WTC11 (cell line): ENCODE measurements around the gene TP73. TPM values are rescaled to one million over a fixed set of nuclear protein-coding genes. Genes with fewer than 3 reads are reported as not detected.

Experiments
- ATAC-seq: fragments of 200-7000 bp; cut with Tn5 transposase; 2 replicates; pipeline ENCODE4 v1.10.0; 2021; ENCODE audit warnings: mild to moderate bottlenecking, moderate library complexity
- CTCF ChIA-PET: fragments of 300-600 bp; sonication (Branson Sonifier 250); formaldehyde crosslinking; loops from one replicate; lab custom pipeline; 2021; ENCODE audit warnings: antibody characterized with exemption; lab: Charles Lee
- POLR2A ChIA-PET: fragments of 350-600 bp; sonication (Branson Sonifier 250); formaldehyde crosslinking; loops from one replicate; lab custom pipeline; 2021; ENCODE audit warnings: antibody characterized with exemption; lab: Charles Lee
- DNase-seq: peaks from one replicate; pipeline ENCODE4 v3.0.0; 2021; ENCODE audit warnings: low spot score
- H3K27ac Mint-ChIP-seq: 2 replicates; pipeline ENCODE4 v1.8.0; 2021; ENCODE audit warnings: mixed read lengths
- H3K27me3 Mint-ChIP-seq: 2 replicates; pipeline ENCODE4 v1.8.0; 2021; ENCODE audit warnings: low read depth, mild to moderate bottlenecking, moderate library complexity, mixed read lengths
- H3K36me3 Mint-ChIP-seq: 2 replicates; pipeline ENCODE4 v1.8.0; 2021; ENCODE audit warnings: mixed read lengths
- H3K4me1 Mint-ChIP-seq: 2 replicates; pipeline ENCODE4 v1.8.0; 2022; ENCODE audit warnings: mixed read lengths
- H3K4me3 Mint-ChIP-seq: 2 replicates; pipeline ENCODE4 v1.8.0; 2021; ENCODE audit warnings: mild to moderate bottlenecking, moderate library complexity, mixed read lengths
- H3K9me3 Mint-ChIP-seq: 2 replicates; pipeline ENCODE4 v1.8.0; 2021; ENCODE audit warnings: mixed read lengths
- ATF1 ChIP-seq: sonication (generic); formaldehyde crosslinking; IDR thresholded peaks from 2 replicates; pipeline ENCODE4 v1.8.1; 2023; ENCODE audit warnings: mild to moderate bottlenecking, moderate library complexity, missing genetic modification reagents
- ESRRA ChIP-seq: sonication (generic); formaldehyde crosslinking; IDR thresholded peaks from 2 replicates; pipeline ENCODE4 v1.8.1; 2022; ENCODE audit warnings: mild to moderate bottlenecking, missing genetic modification reagents, borderline replicate concordance
- JAZF1 ChIP-seq: fragments of 250-450 bp; sonication (Bioruptor Pico); IDR thresholded peaks from 2 replicates; pipeline ENCODE4 v1.9.0; 2021; ENCODE audit warnings: moderate library complexity, mild to moderate bottlenecking, inconsistent platforms
- KAT7 ChIP-seq: sonication (generic); formaldehyde crosslinking; IDR thresholded peaks from 2 replicates; pipeline ENCODE4 v1.8.1; 2023; ENCODE audit warnings: missing genetic modification reagents, mild to moderate bottlenecking, borderline replicate concordance
- MYBL2 ChIP-seq: sonication (generic); formaldehyde crosslinking; IDR thresholded peaks from 2 replicates; pipeline ENCODE4 v1.8.1; 2023; ENCODE audit warnings: mild to moderate bottlenecking, moderate library complexity, missing genetic modification reagents
- NFYB ChIP-seq: sonication (generic); formaldehyde crosslinking; conservative IDR thresholded peaks from 2 replicates; pipeline ENCODE4 v1.8.0; 2022; ENCODE audit warnings: low read depth, missing genetic modification reagents
- SOX15 ChIP-seq: fragments of 250-450 bp; sonication (Bioruptor Pico); IDR thresholded peaks from 2 replicates; pipeline ENCODE4 v1.9.0; 2021; ENCODE audit warnings: mild to moderate bottlenecking
- TEAD1 ChIP-seq: sonication (generic); formaldehyde crosslinking; IDR thresholded peaks from 2 replicates; pipeline ENCODE4 v1.8.0; 2022; ENCODE audit warnings: mild to moderate bottlenecking, missing genetic modification reagents
- TEAD4 ChIP-seq: sonication (generic); formaldehyde crosslinking; IDR thresholded peaks from 2 replicates; pipeline ENCODE4 v1.8.0; 2022; ENCODE audit warnings: mild to moderate bottlenecking, missing genetic modification reagents
- ZNF121 ChIP-seq: sonication (generic); formaldehyde crosslinking; IDR thresholded peaks from 2 replicates; pipeline ENCODE4 v1.8.0; 2023; ENCODE audit warnings: missing genetic modification reagents
- ZNF263 ChIP-seq: sonication (generic); formaldehyde crosslinking; IDR thresholded peaks from 2 replicates; pipeline ENCODE4 v1.8.1; 2022; ENCODE audit warnings: low read depth, mild to moderate bottlenecking, moderate library complexity, missing genetic modification reagents
- ZNF396 ChIP-seq: fragments of 250-450 bp; sonication (Bioruptor Pico); IDR thresholded peaks from 2 replicates; pipeline ENCODE4 v1.8.0; 2021; ENCODE audit warnings: mild to moderate bottlenecking, moderate library complexity, borderline replicate concordance
- total RNA-seq: library from RNA; stranded (reverse); gene quantifications from 3 replicates; pipeline ENCODE4 v1.2.3, GENCODE V29; 2021
- TF ChIP-seq, protein P1 (sequence below): sonication (generic); formaldehyde crosslinking; IDR thresholded peaks from 2 replicates; pipeline ENCODE4 v1.8.0; 2022; ENCODE audit warnings: missing genetic modification reagents
- TF ChIP-seq, protein P2 (sequence below): fragments of 250-450 bp; sonication (Bioruptor Pico); IDR thresholded peaks from 2 replicates; pipeline ENCODE4 v1.9.0; 2021; ENCODE audit warnings: mild to moderate bottlenecking
- TF ChIP-seq, protein P3 (sequence below): sonication (generic); formaldehyde crosslinking; IDR thresholded peaks from 2 replicates; pipeline ENCODE4 v1.8.0; 2022; ENCODE audit warnings: mild to moderate bottlenecking, missing genetic modification reagents
- TF ChIP-seq, protein P4 (sequence below): sonication (generic); formaldehyde crosslinking; conservative IDR thresholded peaks from 2 replicates; pipeline ENCODE4 v1.8.1; 2023; ENCODE audit warnings: mild to moderate bottlenecking, low read depth, missing genetic modification reagents, moderate library complexity
- TF ChIP-seq, protein P5 (sequence below): sonication (generic); formaldehyde crosslinking; IDR thresholded peaks from 2 replicates; pipeline ENCODE4 v1.8.1; 2023; ENCODE audit warnings: mild to moderate bottlenecking, missing genetic modification reagents
- TF ChIP-seq, protein P6 (sequence below): fragments of 250-450 bp; sonication (Bioruptor Pico); IDR thresholded peaks from 2 replicates; pipeline ENCODE4 v1.9.0; 2021; ENCODE audit warnings: mild to moderate bottlenecking, borderline replicate concordance
- TF ChIP-seq, protein P7 (sequence below): sonication (generic); formaldehyde crosslinking; IDR thresholded peaks from 2 replicates; pipeline ENCODE4 v1.8.1; 2022; ENCODE audit warnings: mild to moderate bottlenecking, moderate library complexity, missing genetic modification reagents

TP73 gene
- total RNA-seq, 1 experiment from 2014 or later, result 5.7 TPM

DNA sequence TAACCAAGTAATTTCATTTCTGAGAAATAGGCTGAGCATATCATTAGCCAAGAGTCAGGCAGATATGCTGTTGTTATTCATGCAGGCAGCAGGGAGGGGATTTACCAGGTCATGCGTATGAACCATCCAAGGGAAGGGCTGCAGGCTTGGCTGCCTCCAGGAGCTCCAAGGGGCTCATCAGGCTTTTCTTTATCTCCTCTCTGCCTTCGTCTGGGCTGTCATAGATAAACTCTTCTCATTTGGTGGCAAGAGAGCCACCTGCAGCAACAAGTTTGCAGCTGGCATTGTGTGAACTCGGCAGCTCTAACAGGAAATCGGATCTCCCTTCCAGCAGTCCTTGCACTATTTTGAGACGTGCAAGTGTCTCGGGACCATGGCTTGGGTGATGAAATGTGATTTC, 107.5 kb downstream of the TP73 start (continued):
- TF ChIP-seq, protein P1, sequence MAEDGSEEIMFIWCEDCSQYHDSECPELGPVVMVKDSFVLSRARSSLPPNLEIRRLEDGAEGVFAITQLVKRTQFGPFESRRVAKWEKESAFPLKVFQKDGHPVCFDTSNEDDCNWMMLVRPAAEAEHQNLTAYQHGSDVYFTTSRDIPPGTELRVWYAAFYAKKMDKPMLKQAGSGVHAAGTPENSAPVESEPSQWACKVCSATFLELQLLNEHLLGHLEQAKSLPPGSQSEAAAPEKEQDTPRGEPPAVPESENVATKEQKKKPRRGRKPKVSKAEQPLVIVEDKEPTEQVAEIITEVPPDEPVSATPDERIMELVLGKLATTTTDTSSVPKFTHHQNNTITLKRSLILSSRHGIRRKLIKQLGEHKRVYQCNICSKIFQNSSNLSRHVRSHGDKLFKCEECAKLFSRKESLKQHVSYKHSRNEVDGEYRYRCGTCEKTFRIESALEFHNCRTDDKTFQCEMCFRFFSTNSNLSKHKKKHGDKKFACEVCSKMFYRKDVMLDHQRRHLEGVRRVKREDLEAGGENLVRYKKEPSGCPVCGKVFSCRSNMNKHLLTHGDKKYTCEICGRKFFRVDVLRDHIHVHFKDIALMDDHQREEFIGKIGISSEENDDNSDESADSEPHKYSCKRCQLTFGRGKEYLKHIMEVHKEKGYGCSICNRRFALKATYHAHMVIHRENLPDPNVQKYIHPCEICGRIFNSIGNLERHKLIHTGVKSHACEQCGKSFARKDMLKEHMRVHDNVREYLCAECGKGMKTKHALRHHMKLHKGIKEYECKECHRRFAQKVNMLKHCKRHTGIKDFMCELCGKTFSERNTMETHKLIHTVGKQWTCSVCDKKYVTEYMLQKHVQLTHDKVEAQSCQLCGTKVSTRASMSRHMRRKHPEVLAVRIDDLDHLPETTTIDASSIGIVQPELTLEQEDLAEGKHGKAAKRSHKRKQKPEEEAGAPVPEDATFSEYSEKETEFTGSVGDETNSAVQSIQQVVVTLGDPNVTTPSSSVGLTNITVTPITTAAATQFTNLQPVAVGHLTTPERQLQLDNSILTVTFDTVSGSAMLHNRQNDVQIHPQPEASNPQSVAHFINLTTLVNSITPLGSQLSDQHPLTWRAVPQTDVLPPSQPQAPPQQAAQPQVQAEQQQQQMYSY (CRISPR knock-in tag), result no peak

DNA sequence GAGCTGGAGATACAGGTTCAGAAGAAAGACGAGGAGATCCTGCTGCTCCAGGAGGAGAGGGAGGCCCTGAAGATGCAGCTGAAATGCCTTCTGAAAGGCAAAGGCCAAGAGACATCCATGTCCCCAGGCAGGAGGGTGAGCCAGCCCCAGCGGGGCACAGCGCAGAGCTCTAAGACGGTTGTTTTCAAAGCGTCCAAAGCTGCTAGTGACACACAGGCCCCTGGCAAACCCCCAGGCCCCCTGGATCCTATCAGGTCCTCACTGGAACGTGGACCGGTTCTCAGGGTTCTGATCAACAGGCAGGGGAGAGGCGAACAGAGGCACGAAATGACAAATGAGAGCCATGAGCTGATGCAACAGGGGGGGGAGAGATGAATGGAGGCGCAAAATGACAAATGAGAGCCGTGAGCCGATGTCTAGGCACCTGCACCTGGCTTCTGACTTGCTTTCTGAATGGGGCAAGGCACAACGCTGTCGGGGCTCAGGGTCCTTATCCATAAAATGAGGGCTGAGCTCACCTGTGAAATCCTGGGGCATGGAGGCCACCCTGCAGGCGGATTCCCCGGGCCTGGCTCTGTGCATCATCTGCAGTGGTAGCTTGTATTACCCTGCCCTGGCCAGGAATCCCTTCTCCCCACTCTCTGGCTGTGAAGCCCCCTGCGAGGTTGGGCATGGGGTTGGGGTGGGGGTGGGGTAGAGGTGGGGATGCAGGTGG, 109.1 kb downstream of the TP73 start:
- DNase-seq (no peak), ATAC-seq (no peak)
- POLR2A ChIA-PET, result no interaction called here
- peaks cover 19% of the 10 kb centered on the region for H3K9me3 Mint-ChIP-seq
- H3K4me3 Mint-ChIP-seq, result no peak overlapping the region
- no peak overlapping the region for H3K27ac Mint-ChIP-seq
- H3K36me3 Mint-ChIP-seq, result peaks cover 3% of the 10 kb centered on the region; the same call in 1 of the 2 replicates
- CTCF ChIA-PET, result interaction anchor here (0.9 to 1.0 kb wide), 2 partner anchors 12 to 66 kb away, joined by 3 to 4 read pairs; no protein-coding TSS in a partner anchor
- no peaks in the 10 kb centered on the region for H3K4me1 Mint-ChIP-seq
- peaks cover 29% of the 10 kb centered on the region for H3K27me3 Mint-ChIP-seq
- no peak for TF ChIP-seq SOX15 (CRISPR knock-in tag)
- TF ChIP-seq NFYB (CRISPR knock-in tag), result no peak
- no peak for TF ChIP-seq ZNF396
- no peak for TF ChIP-seq MYBL2 (CRISPR knock-in tag)
- TF ChIP-seq, protein P2, sequence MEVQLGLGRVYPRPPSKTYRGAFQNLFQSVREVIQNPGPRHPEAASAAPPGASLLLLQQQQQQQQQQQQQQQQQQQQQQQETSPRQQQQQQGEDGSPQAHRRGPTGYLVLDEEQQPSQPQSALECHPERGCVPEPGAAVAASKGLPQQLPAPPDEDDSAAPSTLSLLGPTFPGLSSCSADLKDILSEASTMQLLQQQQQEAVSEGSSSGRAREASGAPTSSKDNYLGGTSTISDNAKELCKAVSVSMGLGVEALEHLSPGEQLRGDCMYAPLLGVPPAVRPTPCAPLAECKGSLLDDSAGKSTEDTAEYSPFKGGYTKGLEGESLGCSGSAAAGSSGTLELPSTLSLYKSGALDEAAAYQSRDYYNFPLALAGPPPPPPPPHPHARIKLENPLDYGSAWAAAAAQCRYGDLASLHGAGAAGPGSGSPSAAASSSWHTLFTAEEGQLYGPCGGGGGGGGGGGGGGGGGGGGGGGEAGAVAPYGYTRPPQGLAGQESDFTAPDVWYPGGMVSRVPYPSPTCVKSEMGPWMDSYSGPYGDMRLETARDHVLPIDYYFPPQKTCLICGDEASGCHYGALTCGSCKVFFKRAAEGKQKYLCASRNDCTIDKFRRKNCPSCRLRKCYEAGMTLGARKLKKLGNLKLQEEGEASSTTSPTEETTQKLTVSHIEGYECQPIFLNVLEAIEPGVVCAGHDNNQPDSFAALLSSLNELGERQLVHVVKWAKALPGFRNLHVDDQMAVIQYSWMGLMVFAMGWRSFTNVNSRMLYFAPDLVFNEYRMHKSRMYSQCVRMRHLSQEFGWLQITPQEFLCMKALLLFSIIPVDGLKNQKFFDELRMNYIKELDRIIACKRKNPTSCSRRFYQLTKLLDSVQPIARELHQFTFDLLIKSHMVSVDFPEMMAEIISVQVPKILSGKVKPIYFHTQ (CRISPR knock-in tag), result no peak
- TF ChIP-seq, protein P3, sequence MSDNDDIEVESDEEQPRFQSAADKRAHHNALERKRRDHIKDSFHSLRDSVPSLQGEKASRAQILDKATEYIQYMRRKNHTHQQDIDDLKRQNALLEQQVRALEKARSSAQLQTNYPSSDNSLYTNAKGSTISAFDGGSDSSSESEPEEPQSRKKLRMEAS (CRISPR knock-in tag), result no peak
- no peak for TF ChIP-seq ATF1 (CRISPR knock-in tag)
- no peak for TF ChIP-seq JAZF1 (CRISPR knock-in tag)
- no peak for TF ChIP-seq ESRRA (CRISPR knock-in tag)
- TF ChIP-seq, protein P4, sequence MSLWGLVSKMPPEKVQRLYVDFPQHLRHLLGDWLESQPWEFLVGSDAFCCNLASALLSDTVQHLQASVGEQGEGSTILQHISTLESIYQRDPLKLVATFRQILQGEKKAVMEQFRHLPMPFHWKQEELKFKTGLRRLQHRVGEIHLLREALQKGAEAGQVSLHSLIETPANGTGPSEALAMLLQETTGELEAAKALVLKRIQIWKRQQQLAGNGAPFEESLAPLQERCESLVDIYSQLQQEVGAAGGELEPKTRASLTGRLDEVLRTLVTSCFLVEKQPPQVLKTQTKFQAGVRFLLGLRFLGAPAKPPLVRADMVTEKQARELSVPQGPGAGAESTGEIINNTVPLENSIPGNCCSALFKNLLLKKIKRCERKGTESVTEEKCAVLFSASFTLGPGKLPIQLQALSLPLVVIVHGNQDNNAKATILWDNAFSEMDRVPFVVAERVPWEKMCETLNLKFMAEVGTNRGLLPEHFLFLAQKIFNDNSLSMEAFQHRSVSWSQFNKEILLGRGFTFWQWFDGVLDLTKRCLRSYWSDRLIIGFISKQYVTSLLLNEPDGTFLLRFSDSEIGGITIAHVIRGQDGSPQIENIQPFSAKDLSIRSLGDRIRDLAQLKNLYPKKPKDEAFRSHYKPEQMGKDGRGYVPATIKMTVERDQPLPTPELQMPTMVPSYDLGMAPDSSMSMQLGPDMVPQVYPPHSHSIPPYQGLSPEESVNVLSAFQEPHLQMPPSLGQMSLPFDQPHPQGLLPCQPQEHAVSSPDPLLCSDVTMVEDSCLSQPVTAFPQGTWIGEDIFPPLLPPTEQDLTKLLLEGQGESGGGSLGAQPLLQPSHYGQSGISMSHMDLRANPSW, result no peak
- TF ChIP-seq, protein P5, sequence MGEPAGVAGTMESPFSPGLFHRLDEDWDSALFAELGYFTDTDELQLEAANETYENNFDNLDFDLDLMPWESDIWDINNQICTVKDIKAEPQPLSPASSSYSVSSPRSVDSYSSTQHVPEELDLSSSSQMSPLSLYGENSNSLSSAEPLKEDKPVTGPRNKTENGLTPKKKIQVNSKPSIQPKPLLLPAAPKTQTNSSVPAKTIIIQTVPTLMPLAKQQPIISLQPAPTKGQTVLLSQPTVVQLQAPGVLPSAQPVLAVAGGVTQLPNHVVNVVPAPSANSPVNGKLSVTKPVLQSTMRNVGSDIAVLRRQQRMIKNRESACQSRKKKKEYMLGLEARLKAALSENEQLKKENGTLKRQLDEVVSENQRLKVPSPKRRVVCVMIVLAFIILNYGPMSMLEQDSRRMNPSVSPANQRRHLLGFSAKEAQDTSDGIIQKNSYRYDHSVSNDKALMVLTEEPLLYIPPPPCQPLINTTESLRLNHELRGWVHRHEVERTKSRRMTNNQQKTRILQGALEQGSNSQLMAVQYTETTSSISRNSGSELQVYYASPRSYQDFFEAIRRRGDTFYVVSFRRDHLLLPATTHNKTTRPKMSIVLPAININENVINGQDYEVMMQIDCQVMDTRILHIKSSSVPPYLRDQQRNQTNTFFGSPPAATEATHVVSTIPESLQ (CRISPR knock-in tag), result no peak
- no peak for TF ChIP-seq ZNF263 (CRISPR knock-in tag)
- no peak for TF ChIP-seq TEAD1 (CRISPR knock-in tag)
- no peak for TF ChIP-seq KAT7 (CRISPR knock-in tag)
- TF ChIP-seq ZNF121 (CRISPR knock-in tag), result no peak
- TF ChIP-seq, protein P6, sequence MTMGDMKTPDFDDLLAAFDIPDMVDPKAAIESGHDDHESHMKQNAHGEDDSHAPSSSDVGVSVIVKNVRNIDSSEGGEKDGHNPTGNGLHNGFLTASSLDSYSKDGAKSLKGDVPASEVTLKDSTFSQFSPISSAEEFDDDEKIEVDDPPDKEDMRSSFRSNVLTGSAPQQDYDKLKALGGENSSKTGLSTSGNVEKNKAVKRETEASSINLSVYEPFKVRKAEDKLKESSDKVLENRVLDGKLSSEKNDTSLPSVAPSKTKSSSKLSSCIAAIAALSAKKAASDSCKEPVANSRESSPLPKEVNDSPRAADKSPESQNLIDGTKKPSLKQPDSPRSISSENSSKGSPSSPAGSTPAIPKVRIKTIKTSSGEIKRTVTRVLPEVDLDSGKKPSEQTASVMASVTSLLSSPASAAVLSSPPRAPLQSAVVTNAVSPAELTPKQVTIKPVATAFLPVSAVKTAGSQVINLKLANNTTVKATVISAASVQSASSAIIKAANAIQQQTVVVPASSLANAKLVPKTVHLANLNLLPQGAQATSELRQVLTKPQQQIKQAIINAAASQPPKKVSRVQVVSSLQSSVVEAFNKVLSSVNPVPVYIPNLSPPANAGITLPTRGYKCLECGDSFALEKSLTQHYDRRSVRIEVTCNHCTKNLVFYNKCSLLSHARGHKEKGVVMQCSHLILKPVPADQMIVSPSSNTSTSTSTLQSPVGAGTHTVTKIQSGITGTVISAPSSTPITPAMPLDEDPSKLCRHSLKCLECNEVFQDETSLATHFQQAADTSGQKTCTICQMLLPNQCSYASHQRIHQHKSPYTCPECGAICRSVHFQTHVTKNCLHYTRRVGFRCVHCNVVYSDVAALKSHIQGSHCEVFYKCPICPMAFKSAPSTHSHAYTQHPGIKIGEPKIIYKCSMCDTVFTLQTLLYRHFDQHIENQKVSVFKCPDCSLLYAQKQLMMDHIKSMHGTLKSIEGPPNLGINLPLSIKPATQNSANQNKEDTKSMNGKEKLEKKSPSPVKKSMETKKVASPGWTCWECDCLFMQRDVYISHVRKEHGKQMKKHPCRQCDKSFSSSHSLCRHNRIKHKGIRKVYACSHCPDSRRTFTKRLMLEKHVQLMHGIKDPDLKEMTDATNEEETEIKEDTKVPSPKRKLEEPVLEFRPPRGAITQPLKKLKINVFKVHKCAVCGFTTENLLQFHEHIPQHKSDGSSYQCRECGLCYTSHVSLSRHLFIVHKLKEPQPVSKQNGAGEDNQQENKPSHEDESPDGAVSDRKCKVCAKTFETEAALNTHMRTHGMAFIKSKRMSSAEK (CRISPR knock-in tag), result no peak
- TF ChIP-seq, protein P7, sequence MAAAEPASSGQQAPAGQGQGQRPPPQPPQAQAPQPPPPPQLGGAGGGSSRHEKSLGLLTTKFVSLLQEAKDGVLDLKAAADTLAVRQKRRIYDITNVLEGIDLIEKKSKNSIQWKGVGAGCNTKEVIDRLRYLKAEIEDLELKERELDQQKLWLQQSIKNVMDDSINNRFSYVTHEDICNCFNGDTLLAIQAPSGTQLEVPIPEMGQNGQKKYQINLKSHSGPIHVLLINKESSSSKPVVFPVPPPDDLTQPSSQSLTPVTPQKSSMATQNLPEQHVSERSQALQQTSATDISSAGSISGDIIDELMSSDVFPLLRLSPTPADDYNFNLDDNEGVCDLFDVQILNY (CRISPR knock-in tag), result no peak
- no peak for TF ChIP-seq TEAD4
